HG03045 (cell line): ENCODE data around the gene SLC37A2.
"Not testable (repeated sequence)": the region's sequence is repeated elsewhere in the genome, so short reads cannot be mapped to it uniquely, and the experiment has no call there.

ENCODE experiments used
- ATAC-seq: cut with Tn5 transposase; IDR thresholded peaks from one replicate; pipeline ENCODE4 v1.9.1; 2021; ENCODE audit warnings: mild to moderate bottlenecking, moderate library complexity; ENCODE audit not compliant: unreplicated experiment

The SLC37A2 gene

DNA sequence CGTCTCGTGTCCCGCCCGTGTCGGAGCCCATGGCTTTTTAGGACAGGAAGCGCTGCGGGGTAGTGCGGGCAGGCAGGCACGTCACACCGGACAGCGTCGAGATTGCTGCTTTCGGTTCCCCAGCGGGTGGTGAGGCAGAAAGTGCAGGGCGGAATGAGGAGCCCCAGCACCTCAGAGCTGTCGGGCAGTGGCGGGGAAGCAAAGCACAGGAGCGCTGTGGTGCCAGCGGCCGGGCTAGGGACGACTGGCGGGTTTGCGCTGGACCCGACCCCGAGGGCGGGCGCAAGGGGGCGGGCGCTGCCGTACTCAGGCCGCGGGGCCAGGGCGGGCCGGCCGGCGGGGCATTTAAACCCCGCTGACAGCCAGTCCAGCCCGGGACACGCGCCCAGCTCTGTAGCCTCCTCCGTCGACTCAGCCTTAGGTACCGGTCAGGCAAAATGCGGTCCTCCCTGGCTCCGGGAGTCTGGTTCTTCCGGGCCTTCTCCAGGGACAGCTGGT is at the start of gene SLC37A2:
Gene SLC37A2, plus strand, starts transcription at position 375 of the 498 bp plus-strand sequence. Its CDS starts 63 bp downstream, at position 438.
- ATAC-seq: peak; percentile 91

DNA sequence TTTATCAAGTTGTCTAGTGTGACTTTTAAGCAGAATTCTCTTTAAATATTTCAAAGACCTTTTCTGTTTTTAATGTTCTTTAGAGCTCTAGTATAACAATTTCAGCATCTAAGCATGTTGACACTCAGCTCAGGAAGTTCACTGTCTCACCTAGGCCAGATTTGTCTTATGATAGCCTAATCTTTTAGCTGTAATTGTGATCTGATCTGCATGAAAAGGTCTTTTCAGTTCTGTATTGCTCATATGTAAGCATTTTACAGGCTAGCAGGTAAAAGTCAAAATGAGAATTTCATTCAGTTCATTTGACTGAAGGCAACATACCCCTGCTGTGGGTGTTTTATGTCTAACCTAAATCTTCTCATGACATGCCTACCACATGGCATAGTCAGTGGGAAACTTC is 46.7 kb upstream of the SLC37A2 start:
- ATAC-seq: no peak

DNA sequence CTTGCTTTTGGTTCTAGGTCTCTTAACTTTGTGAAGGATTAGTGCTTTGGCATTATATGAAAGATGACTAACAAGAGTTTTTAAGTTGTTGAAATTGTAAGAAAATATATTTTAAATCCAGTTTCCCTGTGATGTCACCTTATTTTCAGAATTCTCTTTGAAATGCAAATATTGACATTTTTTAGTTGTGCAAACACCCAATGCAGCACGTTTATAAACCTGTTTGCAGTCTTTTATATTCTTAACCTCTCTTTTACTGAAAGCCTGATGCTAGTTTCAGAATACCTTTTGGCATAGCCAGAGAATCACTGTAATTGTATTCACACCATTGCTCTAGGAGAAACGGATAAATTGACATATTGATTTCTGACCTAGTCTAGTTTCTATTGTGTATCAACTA is 42.8 kb upstream of the SLC37A2 start:
- ATAC-seq: no peak

DNA sequence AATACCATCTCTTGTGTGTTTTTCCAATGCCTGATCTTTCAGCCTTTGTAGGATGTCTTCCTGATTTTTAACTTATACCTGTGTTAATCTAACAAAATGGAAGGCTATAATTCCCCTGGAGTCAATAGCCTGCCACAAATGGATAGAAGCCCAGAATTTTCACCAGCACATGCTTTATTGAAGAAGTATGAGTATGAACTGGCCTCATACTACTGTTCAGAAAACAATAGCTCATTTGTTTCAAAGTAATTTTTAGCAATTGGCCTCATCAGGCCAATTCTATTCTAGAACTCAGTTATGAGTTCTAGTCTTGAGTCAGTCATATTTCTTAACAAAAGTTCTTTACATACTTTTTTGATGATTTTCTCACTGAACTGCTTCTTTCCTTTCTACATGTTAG is 40.6 kb upstream of the SLC37A2 start:
- ATAC-seq: no peak

DNA sequence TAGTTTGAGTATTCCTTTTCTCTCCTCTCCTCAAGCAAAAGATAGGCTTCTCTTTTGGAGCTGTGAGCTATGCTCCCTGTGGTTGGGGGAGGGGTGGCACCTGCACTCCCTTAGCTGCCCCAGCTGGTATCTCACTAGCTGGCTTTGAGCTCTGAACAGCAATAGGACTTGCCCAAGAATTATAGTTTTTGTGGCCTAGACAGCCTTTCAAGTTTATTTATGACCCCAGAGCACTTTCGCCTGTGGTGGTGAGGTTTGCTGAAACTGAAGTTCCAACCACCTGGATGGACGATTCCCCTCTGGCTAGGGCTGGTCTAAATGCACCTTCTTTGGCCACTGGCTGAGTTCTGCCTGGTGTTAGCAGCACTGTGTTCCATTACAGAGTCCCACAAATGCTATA is 37.1 kb upstream of the SLC37A2 start:
- ATAC-seq: no peak

DNA sequence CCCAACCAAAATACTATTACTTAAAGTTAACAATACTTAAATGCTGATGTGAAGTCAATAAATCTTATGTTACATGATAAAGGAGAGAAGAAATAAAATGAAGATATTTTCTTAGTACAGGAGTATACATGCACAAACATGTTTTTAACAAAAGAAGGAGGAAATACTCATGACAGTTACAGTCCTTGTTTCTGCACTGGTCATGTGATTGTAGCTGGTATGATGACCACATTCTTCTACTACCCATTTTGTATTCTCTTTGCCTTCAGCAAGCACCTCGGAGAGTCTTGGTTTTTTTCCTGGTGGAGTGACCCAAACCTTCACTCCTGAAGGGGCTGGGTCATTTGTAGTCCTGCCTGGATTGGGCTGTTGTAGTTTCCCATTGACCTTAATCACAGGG is 33.7 kb upstream of the SLC37A2 start:
- not testable (repeated sequence) for ATAC-seq

DNA sequence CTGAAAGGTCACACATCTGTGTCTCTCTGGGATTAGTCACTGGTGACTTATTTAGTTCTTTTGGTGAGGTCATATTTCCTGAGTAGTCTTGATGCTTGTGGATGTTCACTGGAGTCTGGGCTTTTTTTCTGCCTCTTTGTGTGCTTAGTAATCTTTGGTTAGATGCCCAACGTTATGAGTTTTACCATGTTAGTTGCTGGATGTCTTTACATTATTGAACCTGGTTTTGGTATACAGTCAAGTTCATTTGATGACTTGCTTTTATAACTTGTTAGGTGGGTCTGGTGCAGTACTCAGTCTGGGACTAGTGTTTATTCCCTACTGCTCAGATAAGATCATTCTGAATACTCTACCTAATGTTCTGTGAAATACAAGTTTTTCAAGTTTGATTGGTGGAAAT is 26.2 kb upstream of the SLC37A2 start:
- ATAC-seq: no peak

DNA sequence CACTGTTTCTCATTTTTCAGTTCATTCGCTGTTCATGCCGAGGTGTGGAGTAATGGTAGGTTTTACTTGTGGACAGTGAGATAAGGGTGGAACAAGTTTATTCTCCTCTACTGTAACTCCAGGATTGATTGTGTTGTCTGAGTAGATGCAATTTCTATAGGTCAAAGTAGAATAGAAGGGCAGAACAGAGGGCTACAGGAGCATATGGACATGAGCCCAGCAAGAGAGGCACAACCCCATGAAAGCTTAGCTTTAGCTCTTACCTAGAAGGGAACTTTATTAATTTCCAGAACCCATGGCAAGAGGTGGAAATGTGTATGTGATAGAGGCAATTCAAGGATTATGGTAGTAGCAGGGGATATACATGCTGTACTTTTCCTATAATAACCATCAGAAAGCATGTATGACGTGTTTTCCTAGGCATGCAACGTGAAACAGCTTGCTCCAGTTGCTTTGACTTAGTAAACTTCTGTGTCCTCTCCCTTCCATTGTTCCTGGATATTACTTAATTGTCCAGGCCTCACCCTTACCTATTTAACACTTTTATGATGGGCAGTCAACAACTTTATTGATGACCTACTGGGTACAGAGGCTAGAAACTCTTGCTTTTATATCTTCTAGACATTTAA is 13.8 kb upstream of the SLC37A2 start:
- ATAC-seq: no peak

DNA sequence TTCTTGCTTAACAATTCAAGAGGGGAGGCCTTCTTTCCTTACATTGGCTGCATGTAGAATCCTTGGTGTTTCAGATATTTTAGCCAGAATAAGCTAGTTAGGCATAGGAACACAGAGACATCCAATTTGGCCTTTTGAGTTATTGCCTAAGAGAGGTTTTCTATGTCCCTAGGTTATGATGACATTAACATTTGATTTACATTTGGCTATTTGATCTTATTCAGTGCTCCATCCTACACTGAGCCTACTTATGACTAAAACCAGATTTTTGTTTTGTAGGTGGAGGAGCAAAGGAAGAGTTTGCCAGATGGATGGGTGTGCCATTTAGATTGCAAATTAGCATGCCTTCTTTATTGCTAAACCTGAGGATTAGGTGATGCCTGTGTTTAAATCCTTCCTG is 11.1 kb upstream of the SLC37A2 start:
- no peak for ATAC-seq

DNA sequence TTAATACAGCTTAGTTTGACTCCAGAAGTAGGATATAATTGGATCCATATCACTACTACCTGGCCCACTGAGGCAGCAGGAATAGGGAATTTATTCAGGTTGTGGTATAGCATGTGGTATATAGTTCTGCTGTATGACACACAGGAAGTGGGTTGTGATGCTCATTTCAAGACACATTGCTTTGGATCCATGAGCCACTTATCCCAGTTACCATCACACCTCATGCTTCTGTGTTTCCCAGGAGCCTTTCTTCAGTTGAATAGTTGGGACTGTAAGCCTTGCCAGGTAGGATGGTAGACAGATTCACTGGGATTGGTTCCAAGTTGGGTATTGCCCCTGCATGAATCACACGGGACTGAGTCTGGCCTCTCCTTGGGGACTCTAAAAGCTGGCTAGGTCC is 9.9 kb upstream of the SLC37A2 start:
- no peak for ATAC-seq

DNA sequence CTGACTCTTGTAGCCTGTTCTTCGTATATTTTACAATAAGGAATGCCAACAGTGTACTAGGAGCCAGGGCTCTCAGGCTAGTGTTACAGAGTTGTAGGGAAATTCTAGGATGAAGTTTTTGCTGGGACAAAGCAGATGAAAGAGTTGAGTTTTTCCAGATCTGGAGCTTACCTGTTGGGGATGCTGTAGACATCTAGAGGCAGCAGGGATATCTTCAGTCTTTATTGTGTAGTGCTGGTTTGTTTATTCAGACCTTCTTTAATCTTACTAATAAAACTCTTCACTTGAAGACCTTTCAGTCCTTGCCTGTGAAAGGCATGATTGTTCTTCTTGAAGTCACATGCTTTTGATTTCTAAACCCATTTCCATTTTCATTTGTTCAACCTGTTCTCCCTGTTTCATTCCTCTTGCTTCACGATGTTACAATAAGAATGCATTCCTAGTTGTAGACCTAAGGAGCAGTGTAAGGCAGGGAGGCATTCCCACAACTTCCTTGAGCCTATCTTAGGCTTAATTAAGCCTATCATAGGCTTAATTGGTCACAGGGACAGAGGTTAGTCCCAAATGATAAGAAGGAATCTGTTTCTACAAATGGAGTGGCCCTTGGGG is 7.9 kb upstream of the SLC37A2 start:
- ATAC-seq: no peak

DNA sequence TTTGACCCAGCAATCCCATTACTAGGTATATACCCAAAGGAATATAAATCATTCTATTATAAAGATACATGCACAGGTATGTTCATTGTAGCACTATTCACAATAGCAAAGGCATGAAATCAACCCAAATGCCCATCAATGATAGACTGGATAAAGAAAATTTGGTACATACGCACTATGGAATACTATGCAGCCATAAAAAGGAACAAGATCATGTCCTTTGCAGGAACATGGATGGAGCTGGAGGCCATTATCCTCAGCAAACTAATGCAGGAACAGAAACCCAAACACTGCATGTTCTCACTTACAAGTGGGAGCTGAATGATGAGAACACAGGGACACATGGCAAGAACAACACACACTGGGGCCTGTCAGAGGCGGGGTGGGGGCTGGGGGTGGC is 7.0 kb upstream of the SLC37A2 start:
- not testable (repeated sequence) for ATAC-seq

DNA sequence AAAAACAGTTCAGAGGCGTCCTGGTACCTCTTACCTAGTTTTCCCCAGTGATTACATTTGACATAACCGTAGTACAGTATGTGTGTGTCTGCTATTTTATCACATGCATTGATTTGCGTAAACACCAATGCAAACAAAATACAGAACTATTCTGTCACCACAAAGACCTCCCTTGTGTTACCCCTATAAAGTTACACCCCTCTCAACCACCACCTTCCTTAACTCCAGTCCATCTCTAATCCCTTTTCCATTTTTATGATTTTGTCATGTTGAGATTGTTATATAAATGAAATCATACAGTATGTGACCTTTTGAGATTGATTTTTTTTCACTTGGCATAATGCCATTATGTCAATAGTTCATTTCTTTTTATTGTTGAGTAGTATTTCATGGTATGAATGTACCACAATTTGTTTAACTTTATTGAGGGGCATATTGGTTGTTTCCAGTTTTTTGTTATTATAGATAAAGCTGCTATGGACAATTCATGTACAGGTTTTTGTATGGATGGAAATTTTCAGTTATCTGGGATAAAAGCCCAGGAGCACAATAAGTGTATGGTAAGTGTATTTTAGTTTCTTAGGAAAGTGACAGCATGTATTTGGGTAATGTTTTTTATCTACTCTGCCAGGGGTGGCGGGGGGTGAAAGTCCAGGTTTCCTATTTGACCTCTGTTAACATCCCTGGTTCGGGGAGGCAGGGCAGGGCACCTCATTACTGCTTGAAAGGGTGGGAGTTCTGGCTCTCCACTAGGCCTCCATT is 6.0 kb upstream of the SLC37A2 start:
- no peak for ATAC-seq

DNA sequence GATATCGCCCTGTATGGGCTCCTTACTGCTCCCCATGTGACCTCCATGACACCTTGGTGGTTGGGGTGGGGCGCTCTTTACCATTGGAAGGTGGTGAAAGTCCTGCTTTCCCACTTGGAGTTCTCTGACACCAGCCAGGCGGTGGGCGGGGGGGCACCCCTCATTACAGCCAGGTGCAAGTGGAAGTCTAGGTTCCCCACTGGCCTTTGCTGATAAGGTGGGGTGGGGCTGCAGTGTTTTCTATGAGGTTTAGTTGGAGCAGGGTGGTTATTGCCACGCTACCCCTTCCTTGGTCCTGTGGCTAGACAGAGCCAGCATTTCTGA is 5.5 kb upstream of the SLC37A2 start:
- no peak for ATAC-seq

DNA sequence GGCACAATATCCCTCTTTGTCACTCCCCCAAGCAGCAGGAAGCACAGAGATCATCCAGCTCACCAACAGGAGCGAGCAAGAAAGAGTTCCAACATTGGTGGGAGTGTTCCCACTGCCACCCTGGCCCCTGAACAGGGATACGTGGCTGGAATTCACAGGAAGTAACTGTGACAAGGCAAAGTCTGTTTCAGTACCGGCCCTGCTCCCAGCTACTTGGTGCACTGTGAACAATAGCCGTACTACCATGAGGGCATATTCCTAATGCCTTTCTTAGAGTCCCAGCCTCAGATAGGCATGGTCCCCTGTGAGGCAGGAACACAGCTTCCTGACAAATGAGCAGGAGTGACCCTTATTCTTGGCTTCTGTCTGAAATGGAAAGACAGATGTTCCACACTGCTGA is 1.8 kb upstream of the SLC37A2 start:
- ATAC-seq: no peak

DNA sequence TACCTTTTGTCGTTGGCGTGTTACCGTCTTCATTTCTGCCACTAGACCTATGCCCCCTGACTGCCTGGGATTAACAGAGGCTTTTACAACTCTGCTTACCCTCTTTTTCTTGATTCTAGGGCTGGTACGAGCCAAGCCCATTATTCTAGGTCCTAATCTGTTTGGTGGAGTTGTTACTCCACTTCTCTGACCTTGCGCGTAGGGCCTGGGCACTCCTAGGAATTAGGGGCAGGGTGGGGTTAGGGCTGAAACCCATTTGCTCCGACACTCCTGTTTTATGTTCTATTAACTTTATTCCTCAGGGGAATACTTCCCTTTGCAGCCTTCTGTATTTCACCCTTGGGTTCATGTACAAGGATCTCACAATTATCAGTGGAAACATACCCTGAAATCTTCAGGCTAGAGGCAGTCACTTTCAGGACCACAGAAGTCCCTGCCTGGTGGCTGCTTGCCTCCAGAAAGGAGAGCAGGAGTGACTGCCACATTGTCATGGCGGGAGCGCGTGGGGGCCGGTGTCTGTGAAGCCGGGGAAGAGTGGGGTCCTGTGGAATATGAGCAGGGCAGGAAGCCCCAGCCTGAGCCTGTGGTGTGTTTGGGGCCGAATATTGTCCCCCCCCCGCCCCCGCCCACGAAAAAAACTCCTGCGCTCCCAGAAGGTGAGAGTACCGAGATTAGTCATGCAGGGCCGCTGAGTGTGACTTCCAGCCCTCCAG is 731 bp upstream of the SLC37A2 start:
- peak; percentile 3 for ATAC-seq

DNA sequence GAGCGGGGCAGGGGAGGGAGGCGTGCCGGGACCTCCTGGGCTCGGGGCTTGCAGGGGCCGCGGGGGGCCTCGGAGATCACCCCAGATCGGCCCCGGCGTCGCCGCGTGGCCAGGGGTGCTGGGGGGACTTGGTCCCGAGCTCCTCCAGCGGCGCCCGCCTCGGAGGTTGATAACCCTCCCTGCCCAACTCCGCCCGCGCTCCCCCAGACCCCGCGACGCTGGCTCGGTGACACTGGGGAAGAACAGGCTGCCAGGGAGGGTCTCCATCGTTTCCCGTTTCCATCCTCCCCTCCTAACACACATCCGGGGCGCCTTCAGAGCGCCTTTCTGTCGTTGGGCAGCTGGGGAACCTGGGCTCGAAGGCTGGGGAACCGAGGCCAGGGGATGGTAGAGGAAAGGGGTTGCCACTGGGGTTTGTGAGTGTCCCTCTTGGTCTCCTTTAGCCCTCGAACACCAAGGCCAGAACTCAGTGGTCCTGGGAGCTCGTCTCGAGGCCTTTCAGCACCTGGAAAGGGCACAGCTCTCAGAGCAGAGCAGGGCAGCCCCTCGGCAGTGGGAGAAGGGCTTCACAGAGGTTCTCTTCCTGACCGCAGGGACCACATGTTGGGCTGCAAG is 431 bp downstream of the SLC37A2 start:
- peak; percentile 3 for ATAC-seq

DNA sequence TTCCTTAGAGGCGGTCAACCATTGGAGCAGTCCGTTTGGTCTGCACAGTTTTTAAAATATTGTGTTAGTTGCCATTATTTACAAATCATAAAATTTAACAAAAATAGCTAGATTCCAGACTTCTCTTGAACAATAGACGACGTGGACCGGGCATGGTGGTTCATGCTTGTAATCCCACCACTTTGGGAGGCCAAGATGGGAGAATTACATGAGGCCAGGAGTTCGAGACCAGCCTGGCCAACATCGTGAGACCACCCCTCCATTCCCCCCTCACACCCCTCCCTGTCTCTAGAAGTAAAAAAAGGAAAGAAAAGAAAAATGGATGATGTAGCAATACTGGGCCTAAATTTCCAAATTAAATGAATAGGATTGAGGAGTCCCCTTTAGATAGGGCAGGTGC is 965 bp downstream of the SLC37A2 start:
- no peak for ATAC-seq

DNA sequence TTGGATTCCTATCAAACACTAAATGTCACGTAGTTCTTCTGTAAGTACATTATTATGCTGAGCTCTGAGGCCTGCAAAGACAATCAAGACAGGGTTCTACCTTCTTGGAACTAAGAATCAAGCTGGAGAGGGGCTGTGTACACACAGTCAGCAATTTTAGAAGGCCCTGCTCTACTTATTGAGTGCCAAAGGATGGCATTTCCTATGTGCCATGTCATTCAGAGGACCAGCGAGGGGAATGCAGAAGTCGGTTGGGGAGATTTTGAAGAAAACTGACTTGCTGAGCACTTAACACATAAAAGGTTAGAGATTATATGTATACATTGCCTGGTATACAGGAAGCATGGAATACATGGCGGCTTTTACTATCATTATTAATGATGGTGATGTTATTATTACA is 5.3 kb downstream of the SLC37A2 start:
- no peak for ATAC-seq

DNA sequence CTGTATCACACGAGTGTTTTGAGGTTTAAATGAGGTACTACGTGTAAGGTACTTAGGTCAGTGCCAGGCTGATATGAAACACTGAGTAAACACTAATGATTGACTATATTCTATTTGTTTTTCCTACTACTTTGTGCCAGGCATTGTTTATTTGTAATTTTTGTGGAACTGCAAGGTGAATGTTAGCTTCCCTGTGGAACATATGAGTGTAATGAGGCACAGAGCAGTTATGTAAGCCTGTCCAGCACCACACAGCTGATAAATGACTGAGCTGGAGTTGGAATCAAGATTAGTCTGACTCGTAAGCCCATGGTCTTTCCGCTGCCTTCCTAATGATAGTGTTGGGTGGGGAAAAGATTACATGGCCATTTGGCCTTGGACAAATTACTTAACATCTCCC is 5.9 kb downstream of the SLC37A2 start:
- no peak for ATAC-seq

DNA sequence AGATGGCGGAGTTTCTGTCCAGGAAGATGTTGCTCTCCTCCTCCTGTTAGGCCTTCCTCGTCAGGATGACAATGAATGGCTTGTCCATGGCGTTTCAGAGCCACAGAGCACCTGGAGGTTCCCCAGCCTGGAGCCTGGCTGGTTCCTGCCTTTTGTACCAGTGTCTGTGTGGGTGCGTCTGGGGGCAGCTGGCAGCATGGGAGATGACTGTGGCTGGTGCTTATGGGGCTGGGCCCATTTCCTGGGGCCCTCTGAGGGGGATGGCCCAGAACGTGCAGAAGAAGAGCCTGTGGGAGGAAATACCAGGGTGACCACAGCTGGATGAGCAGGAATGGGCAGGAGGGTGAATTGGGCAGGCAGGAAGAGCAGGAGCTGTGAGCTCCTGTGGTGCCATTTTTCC is 6.7 kb downstream of the SLC37A2 start:
- ATAC-seq: no peak
